HG03135 (cell line): ENCODE results near the gene EXTL2.
"Not testable (repeated sequence)": the region's sequence is repeated elsewhere in the genome, so short reads cannot be mapped to it uniquely, and the experiment has no call there.

Experiments used
- ATAC-seq: cut with Tn5 transposase; IDR thresholded peaks from one replicate; pipeline ENCODE4 v1.9.1; 2021; ENCODE audit warnings: mild to moderate bottlenecking, moderate library complexity; ENCODE audit not compliant: unreplicated experiment

EXTL2 gene

GRCh38 chr1:100903777-100904176 lies 9.1 kb upstream of the EXTL2 start:
- ATAC-seq: no peak

- no peak for ATAC-seq
These were observed 7.7 kb upstream of the EXTL2 start for GRCh38 chr1:100902365-100902764.

GRCh38 chr1:100896481-100896982 lies 1.9 kb upstream of the EXTL2 start:
- ATAC-seq: peak; percentile 42

- peak; percentile 74 for ATAC-seq
These were observed 1.2 kb upstream of the EXTL2 start, which contains the start of gene SLC30A7 for GRCh38 chr1:100895540-100896480. TSS of gene SLC30A7 (plus strand) at chr1:100896090. CDS start at chr1:100896263, 173 bp downstream.

- no peak for ATAC-seq
These were observed 924 bp downstream of the EXTL2 start for GRCh38 chr1:100893718-100894117.

GRCh38 chr1:100892554-100892953 lies 2.1 kb downstream of the EXTL2 start:
- no peak for ATAC-seq

GRCh38 chr1:100891380-100891779 lies 3.3 kb downstream of the EXTL2 start:
- ATAC-seq: no peak

GRCh38 chr1:100889869-100890482 lies 4.7 kb downstream of the EXTL2 start:
- not testable (repeated sequence) for ATAC-seq

GRCh38 chr1:100889007-100889406 lies 5.6 kb downstream of the EXTL2 start:
- ATAC-seq: not testable (repeated sequence)

GRCh38 chr1:100883963-100884362 lies 10.7 kb downstream of the EXTL2 start:
- no peak for ATAC-seq

GRCh38 chr1:100882698-100883097 lies 11.9 kb downstream of the EXTL2 start:
- no peak for ATAC-seq

GRCh38 chr1:100881687-100882086 lies 13.0 kb downstream of the EXTL2 start:
- no peak for ATAC-seq

- no peak for ATAC-seq
These were observed 15.2 kb downstream of the EXTL2 start for GRCh38 chr1:100879422-100879821.

- no peak for ATAC-seq
These were observed 18.4 kb downstream of the EXTL2 start for GRCh38 chr1:100876291-100876690.

GRCh38 chr1:100875228-100875627 lies 19.4 kb downstream of the EXTL2 start:
- no peak for ATAC-seq

- ATAC-seq: no peak
These were observed 20.2 kb downstream of the EXTL2 start for GRCh38 chr1:100874433-100874832.

- no peak for ATAC-seq
These were observed 24.6 kb downstream of the EXTL2 start for GRCh38 chr1:100869996-100870395.

GRCh38 chr1:100868364-100868995 lies 26.2 kb downstream of the EXTL2 start:
- ATAC-seq: no peak

GRCh38 chr1:100866901-100867206 lies 27.8 kb downstream of the EXTL2 start:
- ATAC-seq: no peak

- ATAC-seq: no peak
These were observed 28.4 kb downstream of the EXTL2 start for GRCh38 chr1:100866041-100866900.

GRCh38 chr1:100862591-100862990 lies 32.1 kb downstream of the EXTL2 start:
- ATAC-seq: no peak
